ENCODE results near the gene HPS3. TPM values are rescaled to one million over a fixed set of nuclear protein-coding genes. Genes with fewer than 3 reads are reported as not detected.

The HPS3 gene
- polyA plus RNA-seq, 1 donor from 2014 or later: 17.1 TPM

DNA sequence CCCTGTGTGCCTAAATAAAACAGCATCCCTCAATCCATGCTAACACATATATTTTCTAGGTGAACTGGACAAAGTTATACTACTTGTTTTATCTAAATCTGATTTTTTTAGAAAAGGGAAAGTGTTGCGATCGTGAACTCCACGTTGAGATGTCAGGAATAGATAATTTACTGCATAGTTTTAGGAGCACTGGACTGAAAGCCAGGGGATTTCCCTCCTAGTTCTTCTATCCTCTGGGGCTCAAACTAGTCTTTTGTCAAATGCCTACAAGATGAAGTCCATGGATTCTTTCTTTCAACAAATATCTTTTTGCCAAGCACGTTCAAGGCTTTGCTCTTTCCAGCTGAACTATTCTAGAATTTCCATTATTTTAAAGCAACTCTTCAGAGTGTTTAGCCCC lies 617 bp upstream of the HPS3 start:
- H3K9ac ChIP-seq (ENCODE audit: low read length): peak overlapping the region; percentile 67
- no peaks in the 10 kb centered on the region for H3F3A ChIP-seq (ENCODE audit: insufficient read depth, low read length, poor library complexity, severe bottlenecking)

DNA sequence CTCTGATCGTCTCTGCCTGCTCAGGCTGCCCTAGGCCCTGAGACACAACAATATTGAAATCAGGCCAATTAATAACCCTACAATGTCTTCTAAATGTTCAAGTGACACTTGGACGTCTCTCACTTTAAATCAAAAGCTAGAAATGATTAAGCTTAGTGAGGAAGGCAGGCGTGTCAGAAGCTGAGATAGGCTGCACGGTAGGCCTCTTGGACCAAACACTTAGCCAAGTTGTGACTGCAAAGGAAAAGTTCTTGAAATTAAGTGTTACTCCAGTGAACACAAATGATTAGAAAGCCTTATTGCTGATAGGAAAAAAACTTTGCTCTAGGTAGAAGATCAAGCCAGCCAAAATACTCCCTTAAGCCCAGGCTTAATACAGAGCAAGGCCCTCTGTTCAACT lies 2.2 kb downstream of the HPS3 start:
- no peaks in the 10 kb centered on the region for H4K20me1 ChIP-seq (ENCODE audit: insufficient read depth)
- H3K4me3 ChIP-seq (ENCODE audit: low read length): no peak overlapping the region
- no peak overlapping the region for H3K9ac ChIP-seq (ENCODE audit: low read length)
- H3K36me3 ChIP-seq (ENCODE audit: insufficient read depth, low read length): no peaks in the 10 kb centered on the region
- no peaks in the 10 kb centered on the region for H3K9me2 ChIP-seq (ENCODE audit: insufficient read depth, low read length)
- no peaks in the 10 kb centered on the region for H3F3A ChIP-seq (ENCODE audit: insufficient read depth, low read length, poor library complexity, severe bottlenecking)
- no peak overlapping the region for H3K27ac ChIP-seq (ENCODE audit: low read length)
- no peaks in the 10 kb centered on the region for H3K79me2 ChIP-seq (replicated peaks; ENCODE audit: insufficient read depth, low read length)
- H3K9me3 ChIP-seq (ENCODE audit: low read length): no peaks in the 10 kb centered on the region
- H2AFZ ChIP-seq (ENCODE audit: low read depth, low read length): no peak overlapping the region
- TF ChIP-seq RAD21 (conservative IDR thresholded peaks at IDR 0.05): no peak
- no peak for TF ChIP-seq CTCF (IDR thresholded peaks at IDR 0.05; ENCODE audit: poor library complexity, severe bottlenecking)
- no peak for TF ChIP-seq REST (IDR thresholded peaks at IDR 0.05; ENCODE audit: borderline replicate concordance)
- TF ChIP-seq SMC3 (conservative IDR thresholded peaks at IDR 0.05; ENCODE audit: poor library complexity): no peak
- H3K27me3 ChIP-seq (ENCODE audit: insufficient read depth, low read depth, low read length): no peaks in the 10 kb centered on the region
- H3K4me2 ChIP-seq (ENCODE audit: low read length): no peak overlapping the region

More for the DNA sequence above, 617 bp upstream of the HPS3 start:
- Histone ChIP-seq H4K20me1 (ENCODE audit: insufficient read depth) (no peaks in the 10 kb centered on the region), H3K27me3 (ENCODE audit: insufficient read depth, low read depth, low read length) (no peaks in the 10 kb centered on the region), H3K27ac (ENCODE audit: low read length) (no peak overlapping the region), H2AFZ (ENCODE audit: low read depth, low read length) (peak overlapping the region; percentile 81), H3K79me2 (replicated peaks; ENCODE audit: insufficient read depth, low read length) (no peaks in the 10 kb centered on the region), H3K4me3 (ENCODE audit: low read length) (peak overlapping the region; percentile 82), H3K36me3 (ENCODE audit: insufficient read depth, low read length) (no peaks in the 10 kb centered on the region), H3K4me2 (ENCODE audit: low read length) (peak overlapping the region; percentile 4), H3K9me2 (ENCODE audit: insufficient read depth, low read length) (no peaks in the 10 kb centered on the region), H3K9me3 (ENCODE audit: low read length) (no peaks in the 10 kb centered on the region)
- TF ChIP-seq EP300 (conservative IDR thresholded peaks at IDR 0.05; ENCODE audit: poor library complexity, severe bottlenecking) (no peak), RAD21 (conservative IDR thresholded peaks at IDR 0.05) (no peak), REST (IDR thresholded peaks at IDR 0.05; ENCODE audit: borderline replicate concordance) (no peak), POLR2AphosphoS5 (IDR thresholded peaks at IDR 0.05) (no peak), SMC3 (conservative IDR thresholded peaks at IDR 0.05; ENCODE audit: poor library complexity) (no peak), CTCF (IDR thresholded peaks at IDR 0.05; ENCODE audit: poor library complexity, severe bottlenecking) (no peak), EZH2 (IDR thresholded peaks at IDR 0.05; ENCODE audit: borderline replicate concordance, insufficient read depth, low read length, poor library complexity, severe bottlenecking) (no peak), MXI1 (conservative IDR thresholded peaks at IDR 0.05; ENCODE audit: poor library complexity, severe bottlenecking) (no peak), TAF1 (IDR thresholded peaks at IDR 0.05; ENCODE audit: low read depth) (no peak)
